Lower leg skin (tissue), 3 donors: ENCODE data around the gene PEAK1.

ENCODE experiments used
- POLR2A ChIP-seq, 2 donors: fragments of 450-650 bp; IDR thresholded peaks; one replicate each; pipeline ENCODE4 v1.6.1; 2016 to 2017; ENCODE audit warnings: antibody characterized with exemption in 2 of 2, mild to moderate bottlenecking in 1 of 2, moderate library complexity in 1 of 2
- TF ChIP-seq, protein P1 (sequence below), 3 donors: fragments of 450-650 bp; IDR thresholded peaks; one replicate each; pipeline ENCODE4 v1.5.1; 2016; ENCODE audit warnings: antibody characterized with exemption in 3 of 3, mild to moderate bottlenecking in 3 of 3, moderate library complexity in 2 of 3

DNA sequence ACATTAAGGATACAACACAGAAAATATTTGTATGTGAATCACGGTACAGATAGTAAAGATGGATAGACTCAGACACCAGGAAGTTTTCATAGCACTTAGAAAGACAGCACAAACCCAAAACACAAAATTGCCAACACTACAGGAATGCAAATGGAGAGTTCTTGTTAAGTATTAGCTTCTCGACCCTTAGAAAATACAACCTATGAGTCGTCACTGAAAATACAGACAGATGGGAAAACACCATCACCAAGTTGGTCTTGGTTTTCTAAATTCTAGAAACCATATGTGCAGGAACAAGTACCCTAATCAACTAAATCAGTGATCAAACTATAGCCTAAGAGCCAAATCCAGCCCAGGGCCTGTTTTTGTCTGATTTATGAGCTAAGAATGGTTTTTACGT is 50.7 kb downstream of the PEAK1 start:
- TF ChIP-seq, protein P1, sequence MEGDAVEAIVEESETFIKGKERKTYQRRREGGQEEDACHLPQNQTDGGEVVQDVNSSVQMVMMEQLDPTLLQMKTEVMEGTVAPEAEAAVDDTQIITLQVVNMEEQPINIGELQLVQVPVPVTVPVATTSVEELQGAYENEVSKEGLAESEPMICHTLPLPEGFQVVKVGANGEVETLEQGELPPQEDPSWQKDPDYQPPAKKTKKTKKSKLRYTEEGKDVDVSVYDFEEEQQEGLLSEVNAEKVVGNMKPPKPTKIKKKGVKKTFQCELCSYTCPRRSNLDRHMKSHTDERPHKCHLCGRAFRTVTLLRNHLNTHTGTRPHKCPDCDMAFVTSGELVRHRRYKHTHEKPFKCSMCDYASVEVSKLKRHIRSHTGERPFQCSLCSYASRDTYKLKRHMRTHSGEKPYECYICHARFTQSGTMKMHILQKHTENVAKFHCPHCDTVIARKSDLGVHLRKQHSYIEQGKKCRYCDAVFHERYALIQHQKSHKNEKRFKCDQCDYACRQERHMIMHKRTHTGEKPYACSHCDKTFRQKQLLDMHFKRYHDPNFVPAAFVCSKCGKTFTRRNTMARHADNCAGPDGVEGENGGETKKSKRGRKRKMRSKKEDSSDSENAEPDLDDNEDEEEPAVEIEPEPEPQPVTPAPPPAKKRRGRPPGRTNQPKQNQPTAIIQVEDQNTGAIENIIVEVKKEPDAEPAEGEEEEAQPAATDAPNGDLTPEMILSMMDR (IDR thresholded peaks at IDR 0.05), result no peak
- no peak for TF ChIP-seq POLR2A (IDR thresholded peaks at IDR 0.05)
